ENCODE data around the gene SYTL1.

Gene SYTL1

GRCh38 chr1:27403065-27403726 is 61.4 kb downstream of the SYTL1 start:
- DNase-seq (ENCODE audit: low read depth in 2 of 2): no peak
